H9 (cell line): ENCODE measurements around the gene ARHGAP9. TPM values are rescaled to one million over a fixed set of nuclear protein-coding genes. Genes with fewer than 3 reads are reported as not detected.

ENCODE experiments used
- DNase-seq: peaks from one replicate; pipeline ENCODE4 v3.0.0-alpha.2; 2017
- H2AFZ ChIP-seq: one replicate; pipeline ENCODE4 v1.6.1; 2013; ENCODE audit warnings: mild to moderate bottlenecking, low read length, control low read depth, moderate library complexity
- H2AK5ac ChIP-seq: 2 replicates; pipeline ENCODE4 v1.6.1; 2013; ENCODE audit warnings: low read length, control low read depth, mixed read lengths; ENCODE audit not compliant: insufficient read length
- H2BK120ac ChIP-seq: one replicate; pipeline ENCODE4 v1.6.1; 2013; ENCODE audit warnings: low read depth, mild to moderate bottlenecking, low read length, control low read depth, inconsistent platforms; ENCODE audit not compliant: poor library complexity, severe bottlenecking
- H2BK12ac ChIP-seq: 2 replicates; pipeline ENCODE4 v1.6.1; 2013; ENCODE audit warnings: low read length, control low read depth, mixed read lengths, low read depth; ENCODE audit not compliant: insufficient read length
- H2BK15ac ChIP-seq: 2 replicates; pipeline ENCODE4 v1.6.1; 2013; ENCODE audit warnings: low read depth, low read length, control low read depth
- H2BK20ac ChIP-seq: one replicate; pipeline ENCODE4 v1.6.1; 2013; ENCODE audit warnings: low read depth, mild to moderate bottlenecking, low read length, control low read depth, inconsistent platforms; ENCODE audit not compliant: poor library complexity, severe bottlenecking
- H2BK5ac ChIP-seq: 2 replicates; pipeline ENCODE4 v1.6.1; 2013; ENCODE audit warnings: low read length, control low read depth, mixed read lengths; ENCODE audit not compliant: insufficient read length
- H3K14ac ChIP-seq: 2 replicates; pipeline ENCODE4 v1.6.1; 2013; ENCODE audit warnings: low read length, control low read depth; ENCODE audit not compliant: insufficient read depth
- H3K18ac ChIP-seq: 2 replicates; pipeline ENCODE4 v1.6.1; 2013; ENCODE audit warnings: low read depth, mild to moderate bottlenecking, mixed read lengths, low read length, control low read depth; ENCODE audit not compliant: insufficient read length
- H3K23ac ChIP-seq: 2 replicates; pipeline ENCODE4 v1.6.1; 2013; ENCODE audit warnings: low read length, control low read depth, mixed read lengths, low read depth; ENCODE audit not compliant: insufficient read length
- H3K23me2 ChIP-seq: 2 replicates; pipeline ENCODE4 v1.6.1; 2013; ENCODE audit warnings: low read depth, mild to moderate bottlenecking, mixed read lengths, low read length, control low read depth; ENCODE audit not compliant: insufficient read length, poor library complexity, severe bottlenecking
- H3K27ac ChIP-seq: 2 replicates; pipeline ENCODE4 v1.5.1; 2013; ENCODE audit warnings: low read length, control low read depth, mixed read lengths, low read depth; ENCODE audit not compliant: insufficient read length
- H3K27me3 ChIP-seq: 2 replicates; pipeline ENCODE4 v1.6.1; 2013; ENCODE audit warnings: low read length, control low read depth, inconsistent platforms; ENCODE audit not compliant: insufficient read depth
- H3K4ac ChIP-seq: 2 replicates; pipeline ENCODE4 v1.6.1; 2013; ENCODE audit warnings: low read depth, mild to moderate bottlenecking, control low read depth, inconsistent platforms, low read length, moderate library complexity
- H3K4me1 ChIP-seq: 2 replicates; pipeline ENCODE4 v1.6.1; 2013; ENCODE audit warnings: low read length, control low read depth, inconsistent platforms; ENCODE audit not compliant: insufficient read depth
- H3K4me2 ChIP-seq: 2 replicates; pipeline ENCODE4 v1.6.1; 2013; ENCODE audit warnings: low read length, control low read depth, mixed read lengths; ENCODE audit not compliant: insufficient read length, insufficient read depth
- H3K56ac ChIP-seq: 2 replicates; pipeline ENCODE4 v1.6.1; 2013; ENCODE audit warnings: low read depth, mild to moderate bottlenecking, mixed read lengths, low read length, control low read depth; ENCODE audit not compliant: insufficient read length
- H3K79me1 ChIP-seq: 2 replicates; pipeline ENCODE4 v1.6.1; 2013; ENCODE audit warnings: low read depth, mild to moderate bottlenecking, moderate library complexity, low read length, control low read depth, inconsistent platforms; ENCODE audit not compliant: insufficient read depth, poor library complexity, severe bottlenecking
- H3K79me2 ChIP-seq: 2 replicates; pipeline ENCODE4 v1.6.1; 2013; ENCODE audit warnings: low read length, control low read depth, inconsistent platforms; ENCODE audit not compliant: insufficient read depth
- H3K9ac ChIP-seq: 2 replicates; pipeline ENCODE4 v1.6.1; 2013; ENCODE audit warnings: low read length, control low read depth, mixed read lengths; ENCODE audit not compliant: insufficient read length; ENCODE audit errors: extremely low read depth
- H3K9me3 ChIP-seq: one replicate; pipeline ENCODE4 v1.6.1; 2013; ENCODE audit warnings: low read depth, low read length, inconsistent platforms; ENCODE audit not compliant: control insufficient read depth
- H3T11ph ChIP-seq: one replicate; pipeline ENCODE4 v1.6.1; 2013; ENCODE audit warnings: mild to moderate bottlenecking, low read length, control low read depth, inconsistent platforms
- H4K20me1 ChIP-seq: one replicate; pipeline ENCODE4 v1.6.1; 2013; ENCODE audit not compliant: control insufficient read depth, insufficient read length, insufficient read depth
- H4K5ac ChIP-seq: 2 replicates; pipeline ENCODE4 v1.6.1; 2013; ENCODE audit warnings: low read depth, mild to moderate bottlenecking, mixed read lengths, low read length, control low read depth; ENCODE audit not compliant: insufficient read length
- H4K8ac ChIP-seq: replicated peaks from 2 replicates; pipeline ENCODE4 v1.6.1; 2013; ENCODE audit warnings: low read length, control low read depth, mixed read lengths, low read depth; ENCODE audit not compliant: insufficient read length
- H4K91ac ChIP-seq: 2 replicates; pipeline ENCODE4 v1.6.1; 2013; ENCODE audit warnings: low read depth, mild to moderate bottlenecking, moderate library complexity, mixed read lengths, low read length, control low read depth; ENCODE audit not compliant: insufficient read length
- H3K27ac Mint-ChIP-seq, 3 experiments: 2 replicates in 2 of 3; 3 replicates in 1 of 3; pipeline ENCODE4 v1.8.0; 2020 to 2021; ENCODE audit warnings: mixed read lengths in 3 of 3, mild to moderate bottlenecking in 1 of 3, moderate library complexity in 1 of 3
- H3K27me3 Mint-ChIP-seq: 2 replicates; pipeline ENCODE4 v1.8.0; 2021; ENCODE audit warnings: low read depth, mild to moderate bottlenecking, moderate library complexity, mixed read lengths
- H3K36me3 Mint-ChIP-seq, 3 experiments: 2 replicates in 2 of 3; 3 replicates in 1 of 3; pipeline ENCODE4 v1.8.0; 2020 to 2021; ENCODE audit warnings: low read depth in 3 of 3, mixed read lengths in 3 of 3; ENCODE audit not compliant: insufficient read depth in 1 of 3
- H3K4me1 Mint-ChIP-seq, 2 experiments: 2 replicates each; pipeline ENCODE4 v1.8.0; 2020; ENCODE audit warnings: mixed read lengths in 2 of 2
- H3K4me3 Mint-ChIP-seq, 2 experiments: 2 replicates in 1 of 2; 3 replicates in 1 of 2; pipeline ENCODE4 v1.8.0; 2020 to 2021; ENCODE audit warnings: mild to moderate bottlenecking in 2 of 2, mixed read lengths in 2 of 2, moderate library complexity in 1 of 2
- H3K9me3 Mint-ChIP-seq, 2 experiments: 2 replicates in 1 of 2; 3 replicates in 1 of 2; pipeline ENCODE4 v1.8.0; 2020; ENCODE audit warnings: mild to moderate bottlenecking in 2 of 2, mixed read lengths in 2 of 2, moderate library complexity in 1 of 2
- CTCF ChIP-seq: fragments of 200-600 bp; sonication (generic); conservative IDR thresholded peaks from 3 replicates; pipeline ENCODE4 v1.8.0; 2021; ENCODE audit warnings: antibody characterized with exemption, mild to moderate bottlenecking
- whole genome bisulfite sequencing: extraction: QIAGEN DNeasy Blood & Tissue Kit; methylation state at CpG from one replicate; pipeline ENCODE4 v1.1.7; 2013; ENCODE audit warnings: missing lambda C conversion rate, low lambda C conversion rate, mixed read lengths; ENCODE audit not compliant: insufficient read length; ENCODE audit errors: extremely low coverage; 5-methylcytosine and 5-hydroxymethylcytosine counted together
- total RNA-seq: library from RNA; stranded (reverse); gene quantifications from 2 replicates; pipeline ENCODE4 v1.2.1, GENCODE V29; 2021

ARHGAP9 gene
- total RNA-seq, 1 experiment from 2014 or later = 3.7 TPM

GRCh38 chr12:57446292-57446960 lies 33.2 kb downstream of the ARHGAP9 start:
- Mint-ChIP-seq H3K4me1 (peaks cover 2 to 4% of the 10 kb centered on the region in 2 experiments; a peak in 3 of 4 replicates), H3K27ac (no peak overlapping the region), H3K4me3 (no peak overlapping the region), H3K9me3 (peaks cover 5 to 7% of the 10 kb centered on the region in 2 experiments; a peak in 4 of 5 replicates), H3K27me3 (no peaks in the 10 kb centered on the region; the same call in 1 of the 2 replicates), H3K36me3 (peaks cover 0 to 5% (median 4%) of the 10 kb centered on the region in 3 experiments; a peak in 1 of 7 replicates)
- no peak overlapping the region for H4K8ac ChIP-seq
- DNase-seq = no peak
- no peak overlapping the region for H4K5ac ChIP-seq
- H3K9ac ChIP-seq = no peak overlapping the region
- H3K4ac ChIP-seq = no peak overlapping the region
- no peaks in the 10 kb centered on the region; the same call in 1 of the 2 replicates for H3K4me1 ChIP-seq
- H3K27ac ChIP-seq = no peak overlapping the region
- no peak overlapping the region for H2BK120ac ChIP-seq
- no peaks in the 10 kb centered on the region for H3K9me3 ChIP-seq
- no peak overlapping the region for H3K18ac ChIP-seq
- no peak overlapping the region for H4K91ac ChIP-seq
- H4K20me1 ChIP-seq = no peaks in the 10 kb centered on the region
- no peaks in the 10 kb centered on the region for H3K27me3 ChIP-seq
- no peak overlapping the region for H2BK20ac ChIP-seq
- no peak overlapping the region for H3K14ac ChIP-seq
- H3K79me1 ChIP-seq = no peaks in the 10 kb centered on the region
- no peak overlapping the region for H3K56ac ChIP-seq
- no peak overlapping the region for H2AFZ ChIP-seq
- no peak overlapping the region for H2AK5ac ChIP-seq
- no peak overlapping the region for H3T11ph ChIP-seq
- no peaks in the 10 kb centered on the region for H3K23me2 ChIP-seq
- TF ChIP-seq CTCF = no peak
- no peak overlapping the region for H2BK15ac ChIP-seq
- WGBS = no CpG with 5 or more reads among the region's 6 CpGs
- no peaks in the 10 kb centered on the region for H3K79me2 ChIP-seq
- no peak overlapping the region for H3K23ac ChIP-seq
- no peak overlapping the region for H3K4me2 ChIP-seq
- no peak overlapping the region for H2BK12ac ChIP-seq
- H2BK5ac ChIP-seq = no peak overlapping the region
